ENCODE measurements around the gene PAX1. TPM values are rescaled to one million over a fixed set of nuclear protein-coding genes. Genes with fewer than 3 reads are reported as not detected.

Gene PAX1
- total RNA-seq, 1 donor from 2014 or later: not detected

GRCh38 chr20:21707999-21708737 lies 2.7 kb downstream of the PAX1 start:
- Mint-ChIP-seq H3K27ac (no peak overlapping the region), H3K36me3 (no peaks in the 10 kb centered on the region), H3K27me3 (ENCODE audit: low read depth) (peaks cover 97% of the 10 kb centered on the region), H3K9me3 (no peaks in the 10 kb centered on the region), H3K4me3 (no peak overlapping the region), H3K4me1 (peaks cover 2% of the 10 kb centered on the region)
- no peak for TF ChIP-seq CTCF (IDR thresholded peaks at IDR 0.05; ENCODE audit: unreplicated experiment)
- DNase-seq (ENCODE audit: low spot score in 2 of 2, unreplicated experiment in 2 of 2): no peak

- Mint-ChIP-seq H3K27ac (no peak overlapping the region), H3K4me1 (no peaks in the 10 kb centered on the region), H3K9me3 (no peaks in the 10 kb centered on the region), H3K27me3 (ENCODE audit: low read depth) (peaks cover 97% of the 10 kb centered on the region), H3K36me3 (no peaks in the 10 kb centered on the region), H3K4me3 (no peak overlapping the region)
- DNase-seq (ENCODE audit: low spot score in 2 of 2, unreplicated experiment in 2 of 2): no peak
- TF ChIP-seq CTCF (IDR thresholded peaks at IDR 0.05; ENCODE audit: unreplicated experiment): no peak
Measured at GRCh38 chr20:21708738-21709534, 3.5 kb downstream of the PAX1 start.

GRCh38 chr20:21709535-21709904 lies 4.1 kb downstream of the PAX1 start:
- H3K27ac Mint-ChIP-seq: no peak overlapping the region
- no peak for TF ChIP-seq CTCF (IDR thresholded peaks at IDR 0.05; ENCODE audit: unreplicated experiment)
- no peak for DNase-seq (ENCODE audit: low spot score in 2 of 2, unreplicated experiment in 2 of 2)
- H3K9me3 Mint-ChIP-seq: no peaks in the 10 kb centered on the region
- H3K4me1 Mint-ChIP-seq: no peaks in the 10 kb centered on the region
- no peaks in the 10 kb centered on the region for H3K36me3 Mint-ChIP-seq
- H3K27me3 Mint-ChIP-seq (ENCODE audit: low read depth): peaks cover 97% of the 10 kb centered on the region
- H3K4me3 Mint-ChIP-seq: no peak overlapping the region

GRCh38 chr20:21710341-21710740 lies 4.9 kb downstream of the PAX1 start:
- H3K4me1 Mint-ChIP-seq: no peaks in the 10 kb centered on the region
- H3K9me3 Mint-ChIP-seq: no peaks in the 10 kb centered on the region
- H3K27me3 Mint-ChIP-seq (ENCODE audit: low read depth): peaks cover 97% of the 10 kb centered on the region
- H3K27ac Mint-ChIP-seq: no peak overlapping the region
- H3K36me3 Mint-ChIP-seq: no peaks in the 10 kb centered on the region
- no peak for DNase-seq (ENCODE audit: low spot score in 2 of 2, unreplicated experiment in 2 of 2)
- H3K4me3 Mint-ChIP-seq: no peak overlapping the region
- TF ChIP-seq CTCF (IDR thresholded peaks at IDR 0.05; ENCODE audit: unreplicated experiment): no peak

GRCh38 chr20:21710863-21711431 lies 5.5 kb downstream of the PAX1 start:
- H3K27ac Mint-ChIP-seq: no peak overlapping the region
- H3K4me1 Mint-ChIP-seq: no peaks in the 10 kb centered on the region
- TF ChIP-seq CTCF (IDR thresholded peaks at IDR 0.05; ENCODE audit: unreplicated experiment): no peak
- no peaks in the 10 kb centered on the region for H3K9me3 Mint-ChIP-seq
- no peak overlapping the region for H3K4me3 Mint-ChIP-seq
- no peaks in the 10 kb centered on the region for H3K36me3 Mint-ChIP-seq
- DNase-seq (ENCODE audit: low spot score in 2 of 2, unreplicated experiment in 2 of 2): no peak
- H3K27me3 Mint-ChIP-seq (ENCODE audit: low read depth): peaks cover 99% of the 10 kb centered on the region

Measured in mesothelial cell of epicardium (in vitro differentiated cells).